ENCODE measurements around the gene RAB11FIP3.

RAB11FIP3 gene

GRCh38 chr16:539901-540530 lies 114.6 kb downstream of the RAB11FIP3 start:
- no peak for TF ChIP-seq EP300 (IDR thresholded peaks at IDR 0.05; ENCODE audit: borderline replicate concordance)
- no peak for TF ChIP-seq USF1 (IDR thresholded peaks at IDR 0.05)
- TF ChIP-seq RAD21 (IDR thresholded peaks at IDR 0.05; ENCODE audit: low read depth) = no peak
- no peak for TF ChIP-seq MAX (IDR thresholded peaks at IDR 0.05)
- TF ChIP-seq REST (IDR thresholded peaks at IDR 0.05; ENCODE audit: low read depth) = no peak
- TF ChIP-seq EGR1 (IDR thresholded peaks at IDR 0.05) = no peak
- no peak for TF ChIP-seq TEAD4 (IDR thresholded peaks at IDR 0.05)
- no peak for TF ChIP-seq FOXM1 (IDR thresholded peaks at IDR 0.05; ENCODE audit: borderline replicate concordance, low read depth)
- TF ChIP-seq ZBTB7A (IDR thresholded peaks at IDR 0.05; ENCODE audit: low read depth) = no peak

GRCh38 chr16:540645-541340 lies 115.3 kb downstream of the RAB11FIP3 start:
- no peak for TF ChIP-seq EP300 (IDR thresholded peaks at IDR 0.05; ENCODE audit: borderline replicate concordance)
- no peak for TF ChIP-seq REST (IDR thresholded peaks at IDR 0.05; ENCODE audit: low read depth)
- TF ChIP-seq FOXM1 (IDR thresholded peaks at IDR 0.05; ENCODE audit: borderline replicate concordance, low read depth) = no peak
- no peak for TF ChIP-seq MAX (IDR thresholded peaks at IDR 0.05)
- no peak for TF ChIP-seq ZBTB7A (IDR thresholded peaks at IDR 0.05; ENCODE audit: low read depth)

GRCh38 chr16:543301-544164 lies 118.1 kb downstream of the RAB11FIP3 start:
- no peak for TF ChIP-seq TCF12 (IDR thresholded peaks at IDR 0.05; ENCODE audit: low read depth)
- no peak for TF ChIP-seq TAF1 (IDR thresholded peaks at IDR 0.05; ENCODE audit: low read depth)
- TF ChIP-seq FOXM1 (IDR thresholded peaks at IDR 0.05; ENCODE audit: borderline replicate concordance, low read depth) = no peak

- no peak for TF ChIP-seq REST (IDR thresholded peaks at IDR 0.05; ENCODE audit: low read depth)
- TF ChIP-seq EGR1 (IDR thresholded peaks at IDR 0.05) = no peak
- no peak for TF ChIP-seq MAX (IDR thresholded peaks at IDR 0.05)
- no peak for TF ChIP-seq TEAD4 (IDR thresholded peaks at IDR 0.05)
- no peak for TF ChIP-seq ZBTB7A (IDR thresholded peaks at IDR 0.05; ENCODE audit: low read depth)
- TF ChIP-seq TCF12 (IDR thresholded peaks at IDR 0.05; ENCODE audit: low read depth) = no peak
- no peak for TF ChIP-seq NFIC (IDR thresholded peaks at IDR 0.05)
- TF ChIP-seq FOXM1 (IDR thresholded peaks at IDR 0.05; ENCODE audit: borderline replicate concordance, low read depth) = no peak
- TF ChIP-seq YY1 (IDR thresholded peaks at IDR 0.05; ENCODE audit: low read depth) = no peak
- no peak for TF ChIP-seq USF1 (IDR thresholded peaks at IDR 0.05)
- TF ChIP-seq CREB1 (IDR thresholded peaks at IDR 0.05; ENCODE audit: low read depth) = no peak
- no peak for TF ChIP-seq TAF1 (IDR thresholded peaks at IDR 0.05; ENCODE audit: low read depth)
- no peak for TF ChIP-seq RAD21 (IDR thresholded peaks at IDR 0.05; ENCODE audit: low read depth)
Measured at GRCh38 chr16:544517-544916, 119.1 kb downstream of the RAB11FIP3 start.
